ENCODE measurements around the gene VEZF1.

The VEZF1 gene

GRCh38 chr17:57930239-57930638 is 57.8 kb downstream of the VEZF1 start:
- no peak for DNase-seq (ENCODE audit: low spot score)
- TF ChIP-seq, protein P1, sequence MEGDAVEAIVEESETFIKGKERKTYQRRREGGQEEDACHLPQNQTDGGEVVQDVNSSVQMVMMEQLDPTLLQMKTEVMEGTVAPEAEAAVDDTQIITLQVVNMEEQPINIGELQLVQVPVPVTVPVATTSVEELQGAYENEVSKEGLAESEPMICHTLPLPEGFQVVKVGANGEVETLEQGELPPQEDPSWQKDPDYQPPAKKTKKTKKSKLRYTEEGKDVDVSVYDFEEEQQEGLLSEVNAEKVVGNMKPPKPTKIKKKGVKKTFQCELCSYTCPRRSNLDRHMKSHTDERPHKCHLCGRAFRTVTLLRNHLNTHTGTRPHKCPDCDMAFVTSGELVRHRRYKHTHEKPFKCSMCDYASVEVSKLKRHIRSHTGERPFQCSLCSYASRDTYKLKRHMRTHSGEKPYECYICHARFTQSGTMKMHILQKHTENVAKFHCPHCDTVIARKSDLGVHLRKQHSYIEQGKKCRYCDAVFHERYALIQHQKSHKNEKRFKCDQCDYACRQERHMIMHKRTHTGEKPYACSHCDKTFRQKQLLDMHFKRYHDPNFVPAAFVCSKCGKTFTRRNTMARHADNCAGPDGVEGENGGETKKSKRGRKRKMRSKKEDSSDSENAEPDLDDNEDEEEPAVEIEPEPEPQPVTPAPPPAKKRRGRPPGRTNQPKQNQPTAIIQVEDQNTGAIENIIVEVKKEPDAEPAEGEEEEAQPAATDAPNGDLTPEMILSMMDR (IDR thresholded peaks at IDR 0.05; ENCODE audit: extremely low read depth, insufficient read depth, missing control alignments) = no peak
- in situ Hi-C loops (cut with MboI; ENCODE audit: low pct_unique_long_range_greater_than_20kb, low sequenced_read_pairs, unreplicated experiment) = no loop called here

- TF ChIP-seq, protein P1 (IDR thresholded peaks at IDR 0.05; ENCODE audit: extremely low read depth, insufficient read depth, missing control alignments) = no peak
- in situ Hi-C loops (cut with MboI; ENCODE audit: low pct_unique_long_range_greater_than_20kb, low sequenced_read_pairs, unreplicated experiment) = no loop called here
Measured at GRCh38 chr17:57929386-57929785, 58.7 kb downstream of the VEZF1 start.

DNA sequence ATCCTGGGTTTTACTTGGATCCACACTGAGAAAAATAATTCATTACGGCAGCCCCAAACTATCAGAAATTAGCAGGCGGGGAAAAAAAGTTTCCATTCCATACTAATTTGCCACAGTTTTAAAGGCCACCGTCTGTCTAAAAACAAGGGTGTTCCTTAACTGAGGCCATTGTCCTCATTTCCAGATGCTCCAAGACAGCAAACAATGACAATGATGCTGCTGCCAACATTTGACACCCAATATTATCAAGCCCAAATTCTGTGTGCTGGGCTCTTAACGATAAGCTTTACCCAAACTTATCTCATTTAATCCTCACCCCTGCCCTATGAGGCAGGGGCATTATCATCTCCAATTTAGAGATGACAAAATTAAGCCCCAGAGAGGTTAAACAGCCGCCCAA is 59.1 kb downstream of the VEZF1 start:
- no peak for DNase-seq (ENCODE audit: low spot score)
- TF ChIP-seq, protein P1 (IDR thresholded peaks at IDR 0.05; ENCODE audit: extremely low read depth, insufficient read depth, missing control alignments) = no peak
- in situ Hi-C loops (cut with MboI; ENCODE audit: low pct_unique_long_range_greater_than_20kb, low sequenced_read_pairs, unreplicated experiment) = no loop called here

More at GRCh38 chr17:57929386-57929785, 58.7 kb downstream of the VEZF1 start:
- no peak for DNase-seq (ENCODE audit: low spot score)

- in situ Hi-C loops (cut with MboI; ENCODE audit: low pct_unique_long_range_greater_than_20kb, low sequenced_read_pairs, unreplicated experiment) = no loop called here
- DNase-seq (ENCODE audit: low spot score) = no peak
Measured at GRCh38 chr17:57927048-57927723, 60.9 kb downstream of the VEZF1 start.

GRCh38 chr17:57926723-57927047 is 61.4 kb downstream of the VEZF1 start:
- DNase-seq (ENCODE audit: low spot score) = no peak
- TF ChIP-seq, protein P1 (IDR thresholded peaks at IDR 0.05; ENCODE audit: extremely low read depth, insufficient read depth, missing control alignments) = no peak
- in situ Hi-C loops (cut with MboI; ENCODE audit: low pct_unique_long_range_greater_than_20kb, low sequenced_read_pairs, unreplicated experiment) = no loop called here

More at GRCh38 chr17:57927048-57927723, 60.9 kb downstream of the VEZF1 start:
- TF ChIP-seq, protein P1 (IDR thresholded peaks at IDR 0.05; ENCODE audit: extremely low read depth, insufficient read depth, missing control alignments) = no peak

- DNase-seq (ENCODE audit: low spot score) = no peak
- in situ Hi-C loops (cut with MboI; ENCODE audit: low pct_unique_long_range_greater_than_20kb, low sequenced_read_pairs, unreplicated experiment) = no loop called here
- TF ChIP-seq, protein P1 (IDR thresholded peaks at IDR 0.05; ENCODE audit: extremely low read depth, insufficient read depth, missing control alignments) = no peak
Measured at GRCh38 chr17:57925361-57925990, 62.6 kb downstream of the VEZF1 start.
